H9 (cell line): ENCODE data around the gene UFSP1. TPM values are rescaled to one million over a fixed set of nuclear protein-coding genes. Genes with fewer than 3 reads are reported as not detected.
A peak's percentile ranks its signal among the peaks of the same experiment; 100 is the strongest.

Experiments
- DNase-seq: peaks from one replicate; pipeline ENCODE4 v3.0.0-alpha.2; 2017
- H2AFZ ChIP-seq: one replicate; pipeline ENCODE4 v1.6.1; 2013; ENCODE audit warnings: mild to moderate bottlenecking, low read length, control low read depth, moderate library complexity
- H2AK5ac ChIP-seq: 2 replicates; pipeline ENCODE4 v1.6.1; 2013; ENCODE audit warnings: low read length, control low read depth, mixed read lengths; ENCODE audit not compliant: insufficient read length
- H2BK120ac ChIP-seq: one replicate; pipeline ENCODE4 v1.6.1; 2013; ENCODE audit warnings: low read depth, mild to moderate bottlenecking, low read length, control low read depth, inconsistent platforms; ENCODE audit not compliant: poor library complexity, severe bottlenecking
- H2BK12ac ChIP-seq: 2 replicates; pipeline ENCODE4 v1.6.1; 2013; ENCODE audit warnings: low read length, control low read depth, mixed read lengths, low read depth; ENCODE audit not compliant: insufficient read length
- H2BK15ac ChIP-seq: 2 replicates; pipeline ENCODE4 v1.6.1; 2013; ENCODE audit warnings: low read depth, low read length, control low read depth
- H2BK20ac ChIP-seq: one replicate; pipeline ENCODE4 v1.6.1; 2013; ENCODE audit warnings: low read depth, mild to moderate bottlenecking, low read length, control low read depth, inconsistent platforms; ENCODE audit not compliant: poor library complexity, severe bottlenecking
- H2BK5ac ChIP-seq: 2 replicates; pipeline ENCODE4 v1.6.1; 2013; ENCODE audit warnings: low read length, control low read depth, mixed read lengths; ENCODE audit not compliant: insufficient read length
- H3K14ac ChIP-seq: 2 replicates; pipeline ENCODE4 v1.6.1; 2013; ENCODE audit warnings: low read length, control low read depth; ENCODE audit not compliant: insufficient read depth
- H3K18ac ChIP-seq: 2 replicates; pipeline ENCODE4 v1.6.1; 2013; ENCODE audit warnings: low read depth, mild to moderate bottlenecking, mixed read lengths, low read length, control low read depth; ENCODE audit not compliant: insufficient read length
- H3K23ac ChIP-seq: 2 replicates; pipeline ENCODE4 v1.6.1; 2013; ENCODE audit warnings: low read length, control low read depth, mixed read lengths, low read depth; ENCODE audit not compliant: insufficient read length
- H3K23me2 ChIP-seq: 2 replicates; pipeline ENCODE4 v1.6.1; 2013; ENCODE audit warnings: low read depth, mild to moderate bottlenecking, mixed read lengths, low read length, control low read depth; ENCODE audit not compliant: insufficient read length, poor library complexity, severe bottlenecking
- H3K27ac ChIP-seq: 2 replicates; pipeline ENCODE4 v1.5.1; 2013; ENCODE audit warnings: low read length, control low read depth, mixed read lengths, low read depth; ENCODE audit not compliant: insufficient read length
- H3K27me3 ChIP-seq: 2 replicates; pipeline ENCODE4 v1.6.1; 2013; ENCODE audit warnings: low read length, control low read depth, inconsistent platforms; ENCODE audit not compliant: insufficient read depth
- H3K4ac ChIP-seq: 2 replicates; pipeline ENCODE4 v1.6.1; 2013; ENCODE audit warnings: low read depth, mild to moderate bottlenecking, control low read depth, inconsistent platforms, low read length, moderate library complexity
- H3K4me1 ChIP-seq: 2 replicates; pipeline ENCODE4 v1.6.1; 2013; ENCODE audit warnings: low read length, control low read depth, inconsistent platforms; ENCODE audit not compliant: insufficient read depth
- H3K4me2 ChIP-seq: 2 replicates; pipeline ENCODE4 v1.6.1; 2013; ENCODE audit warnings: low read length, control low read depth, mixed read lengths; ENCODE audit not compliant: insufficient read length, insufficient read depth
- H3K56ac ChIP-seq: 2 replicates; pipeline ENCODE4 v1.6.1; 2013; ENCODE audit warnings: low read depth, mild to moderate bottlenecking, mixed read lengths, low read length, control low read depth; ENCODE audit not compliant: insufficient read length
- H3K79me1 ChIP-seq: 2 replicates; pipeline ENCODE4 v1.6.1; 2013; ENCODE audit warnings: low read depth, mild to moderate bottlenecking, moderate library complexity, low read length, control low read depth, inconsistent platforms; ENCODE audit not compliant: insufficient read depth, poor library complexity, severe bottlenecking
- H3K79me2 ChIP-seq: 2 replicates; pipeline ENCODE4 v1.6.1; 2013; ENCODE audit warnings: low read length, control low read depth, inconsistent platforms; ENCODE audit not compliant: insufficient read depth
- H3K9ac ChIP-seq: 2 replicates; pipeline ENCODE4 v1.6.1; 2013; ENCODE audit warnings: low read length, control low read depth, mixed read lengths; ENCODE audit not compliant: insufficient read length; ENCODE audit errors: extremely low read depth
- H3K9me3 ChIP-seq: one replicate; pipeline ENCODE4 v1.6.1; 2013; ENCODE audit warnings: low read depth, low read length, inconsistent platforms; ENCODE audit not compliant: control insufficient read depth
- H3T11ph ChIP-seq: one replicate; pipeline ENCODE4 v1.6.1; 2013; ENCODE audit warnings: mild to moderate bottlenecking, low read length, control low read depth, inconsistent platforms
- H4K20me1 ChIP-seq: one replicate; pipeline ENCODE4 v1.6.1; 2013; ENCODE audit not compliant: control insufficient read depth, insufficient read length, insufficient read depth
- H4K5ac ChIP-seq: 2 replicates; pipeline ENCODE4 v1.6.1; 2013; ENCODE audit warnings: low read depth, mild to moderate bottlenecking, mixed read lengths, low read length, control low read depth; ENCODE audit not compliant: insufficient read length
- H4K8ac ChIP-seq: replicated peaks from 2 replicates; pipeline ENCODE4 v1.6.1; 2013; ENCODE audit warnings: low read length, control low read depth, mixed read lengths, low read depth; ENCODE audit not compliant: insufficient read length
- H4K91ac ChIP-seq: 2 replicates; pipeline ENCODE4 v1.6.1; 2013; ENCODE audit warnings: low read depth, mild to moderate bottlenecking, moderate library complexity, mixed read lengths, low read length, control low read depth; ENCODE audit not compliant: insufficient read length
- H3K27ac Mint-ChIP-seq, 3 experiments: 2 replicates in 2 of 3; 3 replicates in 1 of 3; pipeline ENCODE4 v1.8.0; 2020 to 2021; ENCODE audit warnings: mixed read lengths in 3 of 3, mild to moderate bottlenecking in 1 of 3, moderate library complexity in 1 of 3
- H3K27me3 Mint-ChIP-seq: 2 replicates; pipeline ENCODE4 v1.8.0; 2021; ENCODE audit warnings: low read depth, mild to moderate bottlenecking, moderate library complexity, mixed read lengths
- H3K36me3 Mint-ChIP-seq, 3 experiments: 2 replicates in 2 of 3; 3 replicates in 1 of 3; pipeline ENCODE4 v1.8.0; 2020 to 2021; ENCODE audit warnings: low read depth in 3 of 3, mixed read lengths in 3 of 3; ENCODE audit not compliant: insufficient read depth in 1 of 3
- H3K4me1 Mint-ChIP-seq, 2 experiments: 2 replicates each; pipeline ENCODE4 v1.8.0; 2020; ENCODE audit warnings: mixed read lengths in 2 of 2
- H3K4me3 Mint-ChIP-seq, 2 experiments: 2 replicates in 1 of 2; 3 replicates in 1 of 2; pipeline ENCODE4 v1.8.0; 2020 to 2021; ENCODE audit warnings: mild to moderate bottlenecking in 2 of 2, mixed read lengths in 2 of 2, moderate library complexity in 1 of 2
- H3K9me3 Mint-ChIP-seq, 2 experiments: 2 replicates in 1 of 2; 3 replicates in 1 of 2; pipeline ENCODE4 v1.8.0; 2020; ENCODE audit warnings: mild to moderate bottlenecking in 2 of 2, mixed read lengths in 2 of 2, moderate library complexity in 1 of 2
- WGBS: extraction: QIAGEN DNeasy Blood & Tissue Kit; methylation state at CpG from one replicate; pipeline ENCODE4 v1.1.7; 2013; ENCODE audit warnings: missing lambda C conversion rate, low lambda C conversion rate, mixed read lengths; ENCODE audit not compliant: insufficient read length; ENCODE audit errors: extremely low coverage; 5-methylcytosine and 5-hydroxymethylcytosine counted together
- total RNA-seq: library from RNA; stranded (reverse); gene quantifications from 2 replicates; pipeline ENCODE4 v1.2.1, GENCODE V29; 2021
- TF ChIP-seq, protein P1 (sequence below): fragments of 200-600 bp; sonication (generic); conservative IDR thresholded peaks from 3 replicates; pipeline ENCODE4 v1.8.0; 2021; ENCODE audit warnings: antibody characterized with exemption, mild to moderate bottlenecking

Gene UFSP1
- total RNA-seq, 1 experiment from 2014 or later: 4.3 TPM

GRCh38 chr7:100874300-100874576, 15.3 kb downstream of the UFSP1 start:
- Histone ChIP-seq H3K18ac (peak overlapping the region; percentile 95), H3K9ac (peak overlapping the region; percentile 90), H3K4me1 (no peaks in the 10 kb centered on the region; the same call in 1 of the 2 replicates), H3T11ph (no peak overlapping the region), H3K27me3 (no peaks in the 10 kb centered on the region), H3K14ac (peak overlapping the region; percentile 89; the same call in 1 of the 2 replicates), H4K91ac (no peak overlapping the region), H3K27ac (peak overlapping the region; percentile 73), H3K56ac (no peak overlapping the region), H2AFZ (no peak overlapping the region), H3K9me3 (no peaks in the 10 kb centered on the region), H2AK5ac (no peak overlapping the region), H4K5ac (peak overlapping the region; percentile 15), H4K8ac (no peak overlapping the region), H3K4ac (no peak overlapping the region; the same call in 1 of the 2 replicates), H2BK15ac (no peak overlapping the region), H4K20me1 (no peaks in the 10 kb centered on the region), H2BK12ac (no peak overlapping the region), H3K4me2 (peak overlapping the region; percentile 60), H3K79me2 (peaks cover 29% of the 10 kb centered on the region; the same call in 1 of the 2 replicates), H2BK120ac (no peak overlapping the region), H3K23ac (no peak overlapping the region), H2BK20ac (no peak overlapping the region), H3K23me2 (peaks cover 5% of the 10 kb centered on the region), H2BK5ac (no peak overlapping the region), H3K79me1 (no peaks in the 10 kb centered on the region)
- H3K27ac Mint-ChIP-seq: peak overlapping the region; percentile 99 to 100 (median 99)
- H3K4me3 Mint-ChIP-seq: peak overlapping the region; percentile 99
- TF ChIP-seq, protein P1, sequence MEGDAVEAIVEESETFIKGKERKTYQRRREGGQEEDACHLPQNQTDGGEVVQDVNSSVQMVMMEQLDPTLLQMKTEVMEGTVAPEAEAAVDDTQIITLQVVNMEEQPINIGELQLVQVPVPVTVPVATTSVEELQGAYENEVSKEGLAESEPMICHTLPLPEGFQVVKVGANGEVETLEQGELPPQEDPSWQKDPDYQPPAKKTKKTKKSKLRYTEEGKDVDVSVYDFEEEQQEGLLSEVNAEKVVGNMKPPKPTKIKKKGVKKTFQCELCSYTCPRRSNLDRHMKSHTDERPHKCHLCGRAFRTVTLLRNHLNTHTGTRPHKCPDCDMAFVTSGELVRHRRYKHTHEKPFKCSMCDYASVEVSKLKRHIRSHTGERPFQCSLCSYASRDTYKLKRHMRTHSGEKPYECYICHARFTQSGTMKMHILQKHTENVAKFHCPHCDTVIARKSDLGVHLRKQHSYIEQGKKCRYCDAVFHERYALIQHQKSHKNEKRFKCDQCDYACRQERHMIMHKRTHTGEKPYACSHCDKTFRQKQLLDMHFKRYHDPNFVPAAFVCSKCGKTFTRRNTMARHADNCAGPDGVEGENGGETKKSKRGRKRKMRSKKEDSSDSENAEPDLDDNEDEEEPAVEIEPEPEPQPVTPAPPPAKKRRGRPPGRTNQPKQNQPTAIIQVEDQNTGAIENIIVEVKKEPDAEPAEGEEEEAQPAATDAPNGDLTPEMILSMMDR: no peak
- no peaks in the 10 kb centered on the region for H3K9me3 Mint-ChIP-seq
- peaks cover 21 to 22% of the 10 kb centered on the region in 2 experiments for H3K4me1 Mint-ChIP-seq
- DNase-seq: no peak
- no peaks in the 10 kb centered on the region for H3K27me3 Mint-ChIP-seq
- no CpG with 5 or more reads among the region's 8 CpGs for WGBS
- peaks cover 53 to 87% (median 85%) of the 10 kb centered on the region in 3 experiments for H3K36me3 Mint-ChIP-seq
